Keratinocyte (primary cell): Measurements from ENCODE around the gene UGT1A6. TPM values are rescaled to one million over a fixed set of nuclear protein-coding genes. Genes with fewer than 3 reads are reported as not detected.

Experiments used
- DNase-seq: peaks from one replicate; pipeline ENCODE4 v3.0.0-alpha.2; 2011; ENCODE audit warnings: low read depth, missing footprints, low spot score
- FAIRE-seq: peaks from 2 replicates; lab custom pipeline; 2011; peaks lifted over from hg19 to GRCh38; lab: Jason Lieb, UNC
- H2AFZ ChIP-seq: 2 replicates; pipeline ENCODE4 v1.6.0; 2012; ENCODE audit warnings: low read length, control low read depth, inconsistent platforms; ENCODE audit not compliant: control insufficient read depth
- H3K27ac ChIP-seq: 2 replicates; pipeline ENCODE4 v1.5.1; 2011; ENCODE audit warnings: low read length; ENCODE audit not compliant: control insufficient read depth, insufficient read depth
- H3K27me3 ChIP-seq: 3 replicates; pipeline ENCODE4 v1.6.0; 2011; ENCODE audit warnings: low read length; ENCODE audit not compliant: control insufficient read depth, insufficient read depth; ENCODE audit errors: extremely low read depth
- H3K36me3 ChIP-seq, 2 experiments: 2 replicates in 1 of 2; 3 replicates in 1 of 2; pipeline ENCODE4 v1.5.1; 2011; ENCODE audit warnings: low read length in 2 of 2, mild to moderate bottlenecking in 1 of 2; ENCODE audit not compliant: control insufficient read depth in 2 of 2, insufficient read depth in 2 of 2; ENCODE audit errors: extremely low read depth in 1 of 2
- H3K4me1 ChIP-seq: 3 replicates; pipeline ENCODE4 v1.5.1; 2011; ENCODE audit warnings: low read length; ENCODE audit not compliant: control insufficient read depth, insufficient read depth; ENCODE audit errors: extremely low read depth
- H3K4me2 ChIP-seq: 3 replicates; pipeline ENCODE4 v1.6.0; 2011; ENCODE audit warnings: low read depth, low read length; ENCODE audit not compliant: control insufficient read depth, insufficient read depth; ENCODE audit errors: extremely low read depth
- H3K4me3 ChIP-seq, 3 experiments: fragments of 200-600 bp in 1 of 3; sonication (generic) in 1 of 3; 2 replicates in 2 of 3; 3 replicates in 1 of 3; pipeline ENCODE4 v1.5.1; 2011 to 2016; ENCODE audit warnings: low read length in 3 of 3, mild to moderate bottlenecking in 3 of 3, control low read depth in 2 of 3, inconsistent platforms in 1 of 3, low read depth in 1 of 3, mixed read lengths in 1 of 3, mixed run types in 1 of 3, moderate library complexity in 1 of 3; ENCODE audit not compliant: control insufficient read depth in 2 of 3, insufficient read depth in 2 of 3; ENCODE audit errors: extremely low read depth in 1 of 3
- H3K79me2 ChIP-seq: 2 replicates; pipeline ENCODE4 v1.6.0; 2012; ENCODE audit warnings: low read length; ENCODE audit not compliant: control insufficient read depth, insufficient read depth
- H3K9ac ChIP-seq: 3 replicates; pipeline ENCODE4 v1.6.0; 2011; ENCODE audit warnings: low read length; ENCODE audit not compliant: control insufficient read depth, insufficient read depth; ENCODE audit errors: extremely low read depth
- H3K9me1 ChIP-seq: 3 replicates; pipeline ENCODE4 v1.6.0; 2011; ENCODE audit warnings: low read length; ENCODE audit not compliant: control insufficient read depth, insufficient read depth; ENCODE audit errors: extremely low read depth
- H3K9me3 ChIP-seq: 2 replicates; pipeline ENCODE4 v1.5.1; 2012; ENCODE audit warnings: low read depth, low read length; ENCODE audit not compliant: control insufficient read depth
- H4K20me1 ChIP-seq: 3 replicates; pipeline ENCODE4 v1.6.0; 2011; ENCODE audit warnings: low read length; ENCODE audit not compliant: control insufficient read depth, insufficient read depth; ENCODE audit errors: extremely low read depth
- EZH2 ChIP-seq: IDR thresholded peaks from one replicate; pipeline ENCODE4 v1.6.1; 2012; ENCODE audit warnings: inconsistent platforms, mild to moderate bottlenecking, low read length, moderate library complexity
- dilution Hi-C: fragments of 300-500 bp; cut with MboI; formaldehyde crosslinking; loops from one replicate; pipeline ENCODE4 v1.7.0; 2020; ENCODE audit warnings: low sequenced_read_pairs; ENCODE audit not compliant: extremely low pct_ligation_motif_present
- polyA plus RNA-seq, 5 experiments: library from polyadenylated mRNA; depleted of rRNA in 3 of 5; stranded (reverse) in 3 of 5; stranded (forward) in 1 of 5; unstranded in 1 of 5; fragments of >200 nt; gene quantifications; 1 replicate in 1 of 5; 2 replicates in 3 of 5; 3 replicates in 1 of 5; pipeline versions ENCODE4 v1.2.1 to v1.2.3, GENCODE V29; 2011 to 2012; ENCODE audit warnings: missing spikeins in 2 of 5, low read depth in 1 of 5, low replicate concordance in 1 of 5
- TF ChIP-seq, protein P1 (sequence below), 3 experiments: IDR thresholded peaks in 1 of 3; conservative IDR thresholded peaks in 1 of 3; optimal IDR thresholded peaks in 1 of 3; 2 replicates in 2 of 3; 3 replicates in 1 of 3; pipeline versions ENCODE3 to v1.5.1; 2011; ENCODE audit warnings: low read length in 3 of 3, mild to moderate bottlenecking in 3 of 3, moderate library complexity in 2 of 3, control low read depth in 1 of 3, inconsistent platforms in 1 of 3; ENCODE audit not compliant: insufficient read depth in 2 of 3; ENCODE audit errors: extremely low read depth in 1 of 3

Gene UGT1A6
- polyA plus RNA-seq, 1 donor (not counting 4 experiments of a cell fraction or from before 2014, with no cell fraction given): 133 TPM

DNA sequence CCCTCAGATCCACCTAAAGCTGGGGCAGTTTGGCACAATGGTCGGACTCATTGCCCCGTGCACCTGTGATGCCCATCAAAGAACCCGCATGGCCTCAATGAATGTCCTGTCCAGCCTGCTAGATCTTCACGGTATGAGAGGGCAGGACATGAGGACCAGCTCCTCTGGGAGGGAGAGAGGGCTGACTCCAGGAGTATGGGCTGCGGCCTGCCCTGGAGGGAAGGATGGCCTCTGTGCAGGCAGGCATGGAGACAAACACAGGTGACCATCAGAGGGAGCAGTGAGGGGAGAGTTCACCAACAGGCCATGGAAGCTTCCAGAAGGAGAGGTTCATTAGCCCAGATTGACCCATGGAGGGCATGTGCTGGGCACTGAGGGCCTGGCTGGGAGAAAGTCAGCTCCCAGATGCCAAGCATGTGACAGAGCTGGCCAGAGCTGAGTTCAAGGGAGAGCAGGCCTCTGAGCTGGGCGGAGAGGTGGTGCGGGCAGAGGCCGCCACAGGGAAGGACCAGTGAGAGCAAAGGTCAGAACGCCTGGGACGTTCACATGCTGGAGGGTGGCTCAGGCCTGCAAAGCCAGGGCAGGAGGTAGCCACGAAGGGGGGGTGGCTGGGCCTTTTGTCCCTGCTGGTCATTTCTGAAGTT lies 125.4 kb downstream of the UGT1A6 start:
- Histone ChIP-seq H3K9me3 (no peaks in the 10 kb centered on the region), H4K20me1 (no peaks in the 10 kb centered on the region), H3K27me3 (peaks cover 5% of the 10 kb centered on the region), H3K36me3 (no peaks in the 10 kb centered on the region), H3K4me3 (no peak overlapping the region), H3K9ac (no peak overlapping the region), H3K79me2 (no peaks in the 10 kb centered on the region), H2AFZ (no peak overlapping the region), H3K4me1 (no peaks in the 10 kb centered on the region), H3K27ac (no peak overlapping the region), H3K9me1 (no peaks in the 10 kb centered on the region), H3K4me2 (no peak overlapping the region)
- dilution Hi-C loops: no loop called here
- no peak for TF ChIP-seq EZH2
- TF ChIP-seq, protein P1, sequence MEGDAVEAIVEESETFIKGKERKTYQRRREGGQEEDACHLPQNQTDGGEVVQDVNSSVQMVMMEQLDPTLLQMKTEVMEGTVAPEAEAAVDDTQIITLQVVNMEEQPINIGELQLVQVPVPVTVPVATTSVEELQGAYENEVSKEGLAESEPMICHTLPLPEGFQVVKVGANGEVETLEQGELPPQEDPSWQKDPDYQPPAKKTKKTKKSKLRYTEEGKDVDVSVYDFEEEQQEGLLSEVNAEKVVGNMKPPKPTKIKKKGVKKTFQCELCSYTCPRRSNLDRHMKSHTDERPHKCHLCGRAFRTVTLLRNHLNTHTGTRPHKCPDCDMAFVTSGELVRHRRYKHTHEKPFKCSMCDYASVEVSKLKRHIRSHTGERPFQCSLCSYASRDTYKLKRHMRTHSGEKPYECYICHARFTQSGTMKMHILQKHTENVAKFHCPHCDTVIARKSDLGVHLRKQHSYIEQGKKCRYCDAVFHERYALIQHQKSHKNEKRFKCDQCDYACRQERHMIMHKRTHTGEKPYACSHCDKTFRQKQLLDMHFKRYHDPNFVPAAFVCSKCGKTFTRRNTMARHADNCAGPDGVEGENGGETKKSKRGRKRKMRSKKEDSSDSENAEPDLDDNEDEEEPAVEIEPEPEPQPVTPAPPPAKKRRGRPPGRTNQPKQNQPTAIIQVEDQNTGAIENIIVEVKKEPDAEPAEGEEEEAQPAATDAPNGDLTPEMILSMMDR (optimal IDR thresholded peaks at IDR 0.05 in 1 of 3, IDR thresholded peaks at IDR 0.05 in 1 of 3, conservative IDR thresholded peaks at IDR 0.05 in 1 of 3; ENCODE audit: extremely low read depth in 1 of 3, insufficient read depth in 2 of 3, low read length in 3 of 3): no peak
- DNase-seq: no peak
- no peak for FAIRE-seq

DNA sequence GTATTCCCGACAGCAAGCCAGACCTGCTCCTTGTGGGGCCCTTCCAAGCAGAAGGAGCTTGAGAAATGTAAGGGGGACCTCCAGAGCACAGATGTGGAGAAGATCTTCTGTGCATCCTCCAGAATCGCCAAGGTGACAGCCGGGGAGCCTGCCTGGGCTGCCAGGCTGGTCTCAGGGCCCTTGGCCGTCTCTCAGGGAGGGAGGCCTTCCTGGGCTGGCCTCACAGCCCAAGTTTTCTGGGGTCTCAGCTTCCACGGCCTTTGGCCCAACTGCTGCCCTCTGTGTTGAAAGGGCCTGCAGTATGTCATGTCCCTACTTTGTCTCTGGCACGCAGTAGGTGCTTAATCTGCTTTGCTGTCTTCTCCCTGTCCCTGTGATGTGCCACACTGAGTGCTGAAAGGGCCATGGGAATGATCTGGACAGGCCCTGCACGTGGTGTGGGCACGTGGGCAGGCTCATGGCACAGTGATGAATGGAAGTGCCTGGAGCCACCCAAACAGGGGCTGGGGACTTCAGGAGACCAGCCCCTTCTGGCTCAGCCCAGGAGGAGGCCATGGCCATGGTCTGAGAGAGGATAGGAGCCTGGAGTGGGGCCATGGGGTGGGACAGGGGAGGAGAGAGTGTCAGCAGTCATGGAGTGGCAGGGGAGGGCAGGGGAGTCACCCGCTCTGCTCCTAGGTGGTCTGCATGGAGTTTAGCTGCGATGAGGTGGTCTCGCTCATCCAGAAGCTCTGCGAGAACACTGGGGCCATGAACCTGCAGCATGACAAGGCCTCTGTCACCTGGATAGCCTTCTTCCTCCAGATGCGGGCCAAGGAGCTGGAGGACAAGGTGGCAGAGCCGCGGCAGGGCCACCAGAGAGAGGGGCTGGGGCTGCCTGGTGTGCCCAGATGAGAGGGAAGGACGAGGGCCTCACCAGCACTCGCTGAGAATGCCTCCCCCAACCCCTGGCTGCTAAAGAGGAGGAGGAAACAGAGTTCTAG lies 126.2 kb downstream of the UGT1A6 start:
- no peak for DNase-seq
- H3K27ac ChIP-seq: no peak overlapping the region
- H2AFZ ChIP-seq: no peak overlapping the region
- H3K9me3 ChIP-seq: no peaks in the 10 kb centered on the region
- H3K4me1 ChIP-seq: no peaks in the 10 kb centered on the region
- H3K9ac ChIP-seq: no peak overlapping the region
- H3K36me3 ChIP-seq: no peaks in the 10 kb centered on the region
- no peaks in the 10 kb centered on the region for H4K20me1 ChIP-seq
- H3K4me3 ChIP-seq: no peak overlapping the region
- H3K79me2 ChIP-seq: no peaks in the 10 kb centered on the region
- no peak overlapping the region for H3K4me2 ChIP-seq
- dilution Hi-C loops: no loop called here
- TF ChIP-seq, protein P1 (optimal IDR thresholded peaks at IDR 0.05 in 1 of 3, IDR thresholded peaks at IDR 0.05 in 1 of 3, conservative IDR thresholded peaks at IDR 0.05 in 1 of 3; ENCODE audit: extremely low read depth in 1 of 3, insufficient read depth in 2 of 3, low read length in 3 of 3): no peak
- no peak for TF ChIP-seq EZH2
- H3K27me3 ChIP-seq: peaks cover 5% of the 10 kb centered on the region
- FAIRE-seq: no peak
- H3K9me1 ChIP-seq: no peaks in the 10 kb centered on the region
